Measurements from ENCODE around the gene PCSK2. TPM values are rescaled to one million over a fixed set of nuclear protein-coding genes. Genes with fewer than 3 reads are reported as not detected.

Gene PCSK2
- total RNA-seq, 1 experiment from 2014 or later = not detected

GRCh38 chr20:17518339-17519052 lies 291.7 kb downstream of the PCSK2 start:
- H3K36me3 ChIP-seq (ENCODE audit: low read depth) = no peaks in the 10 kb centered on the region
- no peaks in the 10 kb centered on the region for H4K20me1 ChIP-seq (ENCODE audit: insufficient read depth)
- no peak overlapping the region for H3K4me2 ChIP-seq
- H3K4me3 ChIP-seq = no peak overlapping the region
- H3K27me3 ChIP-seq (ENCODE audit: insufficient read depth, low read depth) = no peaks in the 10 kb centered on the region
- no peak overlapping the region for H2AFZ ChIP-seq
- ChIA-PET POLR2A (ENCODE audit: unreplicated experiment) (no interaction called here), CTCF (interaction anchor here (0.6 kb wide), 1 partner anchor 447 kb away, joined by 3 read pairs; no protein-coding TSS in a partner anchor)
- H3K9me3 ChIP-seq (ENCODE audit: insufficient read depth, low read depth) = no peaks in the 10 kb centered on the region
- TF ChIP-seq CTCF (conservative IDR thresholded peaks at IDR 0.05) = no peak
- TF ChIP-seq EZH2 (IDR thresholded peaks at IDR 0.05; ENCODE audit: low read depth) = no peak
- no peak for DNase-seq
- no peaks in the 10 kb centered on the region for H3K4me1 ChIP-seq (replicated peaks; ENCODE audit: insufficient read depth)
- intact Hi-C loops (cut with micrococcal nuclease; ENCODE audit: unreplicated experiment) = no loop called here
- no peak overlapping the region for H3K27ac ChIP-seq
- BruUV-seq (replicated peaks) = no TSS peak
- no peaks in the 10 kb centered on the region; the same call in 1 of the 2 replicates for H3K9me2 ChIP-seq (ENCODE audit: insufficient read depth)
- H3F3A ChIP-seq (ENCODE audit: insufficient read depth, low read depth) = no peaks in the 10 kb centered on the region
- no peaks in the 10 kb centered on the region for H3K79me2 ChIP-seq (ENCODE audit: low read depth)

DNA sequence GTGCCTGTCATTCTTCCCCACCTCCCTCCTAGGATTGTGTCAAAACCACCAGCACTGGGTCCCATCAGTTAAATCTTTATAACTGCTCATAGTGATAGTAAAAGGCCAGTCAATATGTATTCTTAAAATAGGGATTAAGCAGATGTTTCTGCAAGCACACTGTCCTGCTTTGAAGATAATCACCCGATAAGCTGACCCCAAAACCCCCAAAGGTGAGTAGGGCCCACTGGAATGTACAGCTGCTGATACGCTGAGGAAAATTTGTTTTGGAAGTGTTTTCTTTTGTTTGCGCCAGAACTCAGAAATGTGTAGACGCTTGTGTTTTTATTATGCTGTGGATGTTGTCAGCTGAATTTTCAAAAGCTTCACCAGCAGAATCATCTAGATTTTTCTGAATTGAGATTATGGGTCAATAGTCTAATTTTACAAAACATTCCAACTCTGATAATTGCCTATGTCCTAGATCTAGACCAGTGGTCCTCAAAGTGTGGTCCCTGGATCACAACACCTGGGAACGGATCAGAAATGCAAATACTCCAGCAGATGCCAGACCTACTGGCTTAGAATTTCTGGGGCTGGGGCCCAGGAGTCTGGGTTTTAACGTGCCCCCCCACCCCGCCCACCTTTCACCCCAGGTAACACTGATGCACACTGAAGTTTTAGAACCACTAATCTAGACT lies 292.9 kb downstream of the PCSK2 start:
- POLR2A ChIA-PET (ENCODE audit: unreplicated experiment) = interaction anchor here (0.6 to 0.7 kb wide), 2 partner anchors 137 to 172 kb away, joined by 4 to 5 read pairs; no protein-coding TSS in a partner anchor
- H3F3A ChIP-seq (ENCODE audit: insufficient read depth, low read depth) = no peaks in the 10 kb centered on the region
- H3K9me3 ChIP-seq (ENCODE audit: insufficient read depth, low read depth) = no peaks in the 10 kb centered on the region
- no peak overlapping the region for H2AFZ ChIP-seq
- H4K20me1 ChIP-seq (ENCODE audit: insufficient read depth) = no peaks in the 10 kb centered on the region
- CTCF ChIA-PET = no interaction called here
- no peak overlapping the region for H3K4me3 ChIP-seq
- H3K4me1 ChIP-seq (replicated peaks; ENCODE audit: insufficient read depth) = no peaks in the 10 kb centered on the region
- intact Hi-C loops (cut with micrococcal nuclease; ENCODE audit: unreplicated experiment) = loop anchor here (5.0 kb wide), 1 partner anchor 418 kb away; no protein-coding TSS in a partner anchor
- H3K9me2 ChIP-seq (ENCODE audit: insufficient read depth) = no peaks in the 10 kb centered on the region; the same call in 1 of the 2 replicates
- no TSS peak for BruUV-seq (replicated peaks)
- TF ChIP-seq EZH2 (IDR thresholded peaks at IDR 0.05; ENCODE audit: low read depth) (no peak), CTCF (conservative IDR thresholded peaks at IDR 0.05) (no peak)
- no peak overlapping the region for H3K4me2 ChIP-seq
- no peaks in the 10 kb centered on the region for H3K79me2 ChIP-seq (ENCODE audit: low read depth)
- no peaks in the 10 kb centered on the region for H3K36me3 ChIP-seq (ENCODE audit: low read depth)
- DNase-seq = no peak
- H3K27me3 ChIP-seq (ENCODE audit: insufficient read depth, low read depth) = no peaks in the 10 kb centered on the region
- H3K27ac ChIP-seq = no peak overlapping the region

GRCh38 chr20:17520583-17520982 lies 293.7 kb downstream of the PCSK2 start:
- Histone ChIP-seq H3K9me2 (ENCODE audit: insufficient read depth) (no peaks in the 10 kb centered on the region; the same call in 1 of the 2 replicates), H4K20me1 (ENCODE audit: insufficient read depth) (no peaks in the 10 kb centered on the region), H3K9me3 (ENCODE audit: insufficient read depth, low read depth) (no peaks in the 10 kb centered on the region), H3K27me3 (ENCODE audit: insufficient read depth, low read depth) (no peaks in the 10 kb centered on the region), H3K27ac (no peak overlapping the region), H3K4me1 (replicated peaks; ENCODE audit: insufficient read depth) (no peaks in the 10 kb centered on the region), H3K4me3 (no peak overlapping the region), H3K36me3 (ENCODE audit: low read depth) (no peaks in the 10 kb centered on the region), H3K79me2 (ENCODE audit: low read depth) (no peaks in the 10 kb centered on the region), H3F3A (ENCODE audit: insufficient read depth, low read depth) (no peaks in the 10 kb centered on the region), H2AFZ (no peak overlapping the region), H3K4me2 (no peak overlapping the region)
- CTCF ChIA-PET = no interaction called here
- intact Hi-C loops (cut with micrococcal nuclease; ENCODE audit: unreplicated experiment) = loop anchor here (5.0 kb wide), 1 partner anchor 417 kb away; no protein-coding TSS in a partner anchor
- DNase-seq = no peak
- POLR2A ChIA-PET (ENCODE audit: unreplicated experiment) = no interaction called here
- TF ChIP-seq EZH2 (IDR thresholded peaks at IDR 0.05; ENCODE audit: low read depth) (no peak), CTCF (conservative IDR thresholded peaks at IDR 0.05) (no peak)
- BruUV-seq (replicated peaks) = no TSS peak

All from PC-9 (cell line).